GM12891 (cell line): Measurements from ENCODE around the gene SNTB2. TPM values are rescaled to one million over a fixed set of nuclear protein-coding genes. Genes with fewer than 3 reads are reported as not detected.
"Not testable (repeated sequence)": the region's sequence is repeated elsewhere in the genome, so short reads cannot be mapped to it uniquely, and the experiment has no call there.

Experiments
- DNase-seq: peaks from one replicate; pipeline ENCODE4 v3.0.0; 2011; ENCODE audit warnings: low spot score; ENCODE audit not compliant: insufficient read length
- FAIRE-seq: peaks from 2 replicates; lab custom pipeline; 2011; peaks lifted over from hg19 to GRCh38; lab: Jason Lieb, UNC
- PAX5 ChIP-seq: IDR thresholded peaks from 2 replicates; pipeline ENCODE4 v1.6.1; 2011; ENCODE audit warnings: low read length, moderate library complexity, mild to moderate bottlenecking; ENCODE audit not compliant: insufficient read depth, severe bottlenecking
- POLR2A ChIP-seq: IDR thresholded peaks from 2 replicates; pipeline ENCODE4 v1.6.1; 2011; ENCODE audit warnings: low read depth, low read length, control low read depth
- POLR2AphosphoS5 ChIP-seq: IDR thresholded peaks from 2 replicates; pipeline ENCODE4 v1.6.1; 2011; ENCODE audit warnings: low read depth, low read length, control low read depth
- POU2F2 ChIP-seq: IDR thresholded peaks from 2 replicates; pipeline ENCODE4 v1.6.1; 2011; ENCODE audit warnings: low read depth, mild to moderate bottlenecking, control low read depth, low read length, moderate library complexity
- SPI1 ChIP-seq: IDR thresholded peaks from 2 replicates; pipeline ENCODE4 v1.6.1; 2011; ENCODE audit warnings: low read depth, low read length, control low read depth
- TAF1 ChIP-seq: IDR thresholded peaks from 2 replicates; pipeline ENCODE4 v1.6.1; 2011; ENCODE audit warnings: low read depth, low read length, control low read depth
- polyA plus RNA-seq: library from polyadenylated mRNA; unstranded; fragments of >200 nt; gene quantifications from one replicate; pipeline ENCODE4 v1.2.1, GENCODE V29; 2012; ENCODE audit warnings: low read depth, missing spikeins, inconsistent platforms; ENCODE audit not compliant: missing spikeins

The SNTB2 gene
- 2.1 TPM for polyA plus RNA-seq

GRCh38 chr16:69186642-69187445 is at the start of gene SNTB2:
TSS of gene SNTB2 (plus strand) at chr16:69187164. CDS start at chr16:69187167, 3 bp downstream.
- FAIRE-seq (peak; percentile 92), DNase-seq (peak; percentile 74)
- peak; percentile 100 for TF ChIP-seq POU2F2
- 0 out of 2 replicates have a peak, but pooled peaks have one; percentile 47 for TF ChIP-seq TAF1
- no peak for TF ChIP-seq PAX5
- TF ChIP-seq SPI1: peak; percentile 31
- TF ChIP-seq POLR2A: no peak; the same call in none of the 2 replicates
- no peak for TF ChIP-seq POLR2AphosphoS5

GRCh38 chr16:69138608-69139007 is 48.4 kb upstream of the SNTB2 start:
- FAIRE-seq (no peak), DNase-seq (no peak)
- TF ChIP-seq SPI1: no peak
- no peak for TF ChIP-seq POU2F2

GRCh38 chr16:69139464-69139863 is 47.5 kb upstream of the SNTB2 start:
- DNase-seq, FAIRE-seq: not testable (repeated sequence)

DNA sequence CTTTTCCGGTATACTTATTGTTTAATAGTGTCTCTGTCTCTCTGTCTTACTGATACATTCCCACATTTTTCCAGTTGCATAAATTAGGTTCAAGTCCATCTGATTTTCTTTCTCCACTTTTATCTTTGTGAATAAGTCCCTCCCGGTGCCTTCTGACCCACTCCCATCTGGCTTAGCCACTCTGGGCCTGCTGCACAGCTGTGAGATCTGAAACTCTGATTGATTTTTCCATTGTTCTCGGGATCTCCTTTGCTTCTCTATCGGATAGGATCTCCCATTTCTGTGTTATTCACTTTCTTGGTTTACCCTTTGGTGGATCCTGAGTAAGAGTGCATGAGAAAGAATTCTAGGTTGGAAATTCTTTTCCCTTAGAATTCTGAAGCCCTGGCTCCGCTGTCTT is 46.0 kb upstream of the SNTB2 start:
- DNase-seq (no peak), FAIRE-seq (no peak)
- TF ChIP-seq POU2F2 (no peak), TAF1 (no peak), POLR2AphosphoS5 (no peak), SPI1 (no peak), POLR2A (no peak), PAX5 (no peak)

GRCh38 chr16:69141936-69142335 is 45.0 kb upstream of the SNTB2 start:
- FAIRE-seq: no peak
- TF ChIP-seq SPI1 (no peak), POLR2AphosphoS5 (no peak)
- no peak for DNase-seq

DNA sequence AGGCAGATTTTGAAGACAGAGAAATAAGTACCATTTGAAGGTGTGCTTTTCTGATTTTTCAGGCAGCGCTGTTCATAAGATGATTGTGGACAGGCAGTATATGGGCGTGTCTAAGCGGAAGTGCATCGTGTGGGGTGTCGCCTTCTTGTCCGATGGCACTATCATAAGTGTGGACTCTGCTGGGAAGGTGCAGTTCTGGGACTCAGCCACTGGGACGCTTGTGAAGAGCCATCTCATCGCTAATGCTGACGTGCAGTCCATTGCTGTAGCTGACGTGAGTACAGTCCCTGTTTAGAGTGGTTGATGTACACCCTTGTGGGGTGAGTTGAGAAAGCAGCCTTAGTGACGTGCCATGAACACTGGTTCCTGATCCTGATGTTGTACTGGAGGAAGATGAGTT is 43.8 kb upstream of the SNTB2 start:
- no peak for TF ChIP-seq TAF1
- TF ChIP-seq PAX5: no peak
- no peak for TF ChIP-seq POLR2A
- FAIRE-seq (no peak), DNase-seq (no peak)

GRCh38 chr16:69145658-69146057 is 41.3 kb upstream of the SNTB2 start:
- DNase-seq: no peak
- TF ChIP-seq TAF1: no peak
- TF ChIP-seq PAX5: no peak
- TF ChIP-seq SPI1: no peak
- TF ChIP-seq POLR2A: no peak
- TF ChIP-seq POU2F2: no peak
- no peak for TF ChIP-seq POLR2AphosphoS5
- FAIRE-seq: no peak

GRCh38 chr16:69149621-69150020 is 37.3 kb upstream of the SNTB2 start:
- not testable (repeated sequence) for FAIRE-seq, DNase-seq

DNA sequence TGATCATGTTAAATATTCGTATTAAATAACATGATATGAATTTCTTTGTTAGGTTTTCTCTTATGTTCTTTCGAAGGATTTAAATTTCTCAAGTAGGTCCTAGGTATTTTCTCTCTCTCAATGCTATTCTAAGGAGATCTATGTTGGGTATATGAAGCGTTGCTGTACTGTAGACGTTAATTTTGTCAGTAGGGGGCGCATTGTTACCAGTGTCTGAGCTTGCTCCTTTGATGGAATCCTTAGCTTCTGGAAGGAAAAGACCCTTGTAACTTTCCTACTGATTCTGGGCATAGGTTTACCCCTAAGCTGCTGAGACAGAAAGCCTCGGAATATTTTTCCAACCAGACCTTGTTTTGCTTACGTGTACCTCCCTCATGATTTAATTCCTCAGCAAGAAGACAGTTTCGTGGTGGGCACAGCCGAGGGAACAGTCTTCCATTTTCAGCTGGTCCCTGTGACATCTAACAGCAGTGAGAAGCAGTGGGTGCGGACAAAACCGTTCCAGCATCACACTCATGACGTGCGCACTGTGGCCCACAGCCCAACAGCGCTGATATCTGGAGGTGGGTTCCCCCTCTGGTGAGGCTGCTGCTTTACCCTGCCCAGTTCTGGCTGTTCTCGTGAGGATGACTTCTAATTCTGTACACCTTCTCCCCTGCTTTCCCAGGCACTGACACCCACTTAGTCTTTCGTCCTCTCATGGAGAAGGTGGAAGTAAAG is 36.7 kb upstream of the SNTB2 start:
- FAIRE-seq: no peak
- DNase-seq: peak; percentile 32
- TF ChIP-seq POU2F2: no peak
- TF ChIP-seq TAF1: no peak
- TF ChIP-seq POLR2A: no peak
- no peak for TF ChIP-seq POLR2AphosphoS5
- TF ChIP-seq SPI1: no peak
- TF ChIP-seq PAX5: no peak

- DNase-seq: no peak
- TF ChIP-seq SPI1 (no peak), POU2F2 (no peak), POLR2AphosphoS5 (no peak), TAF1 (no peak), POLR2A (no peak), PAX5 (no peak)
- no peak for FAIRE-seq
Measured at GRCh38 chr16:69157196-69157595, 29.8 kb upstream of the SNTB2 start.
